Embryonic facial prominence (tissue), 1 donor: ENCODE results near the gene RETREG2.
A peak's percentile ranks its signal among the peaks of the same experiment; 100 is the strongest.

ENCODE experiments used
- DNase-seq: peaks from one replicate; pipeline ENCODE4 v3.0.0-alpha.2; 2016; ENCODE audit errors: extremely low spot score

RETREG2 gene

DNA sequence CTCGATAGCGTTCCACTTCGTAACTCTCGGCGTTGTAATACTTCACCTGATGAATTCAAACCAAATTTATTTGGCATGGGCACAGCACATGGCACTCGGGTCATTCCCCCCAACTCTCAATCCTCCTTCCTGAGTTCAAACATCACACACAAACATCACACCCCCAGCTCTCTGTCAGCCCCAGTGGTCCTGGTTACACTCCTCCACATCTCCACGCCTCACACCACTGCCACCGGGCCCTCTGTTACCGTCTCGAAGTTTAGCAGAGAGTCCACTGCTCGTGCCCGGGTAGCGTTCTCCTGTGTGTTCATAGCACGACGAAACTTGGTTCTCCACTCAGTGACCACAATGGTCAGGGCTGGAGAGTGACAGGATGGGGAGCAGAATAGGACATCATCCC, 36.1 kb downstream of the RETREG2 start:
- DNase-seq = no peak

GRCh38 chr2:219214786-219215185, 36.7 kb downstream of the RETREG2 start:
- DNase-seq = no peak

DNA sequence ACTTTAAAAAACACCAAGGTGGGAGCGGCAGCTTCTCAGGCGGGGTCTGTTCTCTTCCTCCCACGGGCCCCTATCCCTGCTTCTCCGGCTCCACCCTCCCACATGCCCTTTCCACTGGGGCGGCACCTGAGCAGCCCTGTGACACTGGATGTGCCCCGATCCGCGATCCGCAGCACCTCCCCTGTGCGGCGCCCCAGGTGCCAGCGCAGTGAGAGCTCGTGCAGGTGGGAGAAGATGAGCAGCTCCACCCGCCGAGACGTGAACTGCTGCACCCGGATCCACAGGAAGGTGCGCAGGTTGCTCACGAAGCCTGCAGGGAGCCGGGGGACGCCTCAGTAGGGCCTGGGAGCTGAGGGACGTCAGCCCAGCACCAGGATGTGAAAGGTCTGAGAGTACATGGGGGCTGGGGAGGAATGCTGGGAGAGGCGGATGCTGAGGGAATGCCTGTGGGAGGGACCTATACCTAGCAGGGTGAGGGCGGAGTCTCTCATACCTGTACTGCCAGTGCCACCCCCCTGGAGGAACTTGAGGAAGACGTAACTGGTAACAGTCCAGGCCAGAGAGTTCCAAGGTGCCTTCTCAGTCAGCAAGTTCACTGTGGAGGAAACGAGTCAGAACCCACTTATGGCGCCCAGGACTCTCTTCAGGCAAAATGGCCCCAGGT, 37.9 kb downstream of the RETREG2 start:
- no peak for DNase-seq

- no peak for DNase-seq
These were observed 38.5 kb downstream of the RETREG2 start for GRCh38 chr2:219216535-219216915.

DNA sequence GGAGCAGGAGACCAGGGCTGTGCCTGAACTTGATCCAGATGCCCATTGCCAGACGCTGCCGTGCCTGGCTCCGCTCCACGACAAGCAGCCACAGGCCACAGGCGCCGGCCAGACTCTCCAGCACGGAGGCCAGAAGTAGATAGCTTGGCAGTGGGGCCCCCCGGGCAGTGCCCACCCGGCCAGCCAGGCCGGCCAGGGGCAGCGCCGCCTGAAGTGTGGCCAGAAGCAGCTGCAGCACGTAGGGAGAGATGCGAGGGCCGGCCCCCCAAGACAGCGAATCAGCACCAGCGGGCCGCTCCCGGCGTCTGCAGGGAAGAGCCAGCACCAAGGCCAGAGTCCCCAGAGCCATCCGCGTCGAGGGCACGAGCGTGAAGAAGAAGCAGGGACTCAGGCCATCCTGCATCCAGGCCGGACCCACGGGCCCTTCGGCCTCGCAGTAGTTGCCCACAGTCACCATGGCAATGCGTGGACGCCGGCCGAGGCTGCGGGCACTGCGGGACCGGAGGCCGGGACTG, 40.2 kb downstream of the RETREG2 start:
- no peak for DNase-seq

DNA sequence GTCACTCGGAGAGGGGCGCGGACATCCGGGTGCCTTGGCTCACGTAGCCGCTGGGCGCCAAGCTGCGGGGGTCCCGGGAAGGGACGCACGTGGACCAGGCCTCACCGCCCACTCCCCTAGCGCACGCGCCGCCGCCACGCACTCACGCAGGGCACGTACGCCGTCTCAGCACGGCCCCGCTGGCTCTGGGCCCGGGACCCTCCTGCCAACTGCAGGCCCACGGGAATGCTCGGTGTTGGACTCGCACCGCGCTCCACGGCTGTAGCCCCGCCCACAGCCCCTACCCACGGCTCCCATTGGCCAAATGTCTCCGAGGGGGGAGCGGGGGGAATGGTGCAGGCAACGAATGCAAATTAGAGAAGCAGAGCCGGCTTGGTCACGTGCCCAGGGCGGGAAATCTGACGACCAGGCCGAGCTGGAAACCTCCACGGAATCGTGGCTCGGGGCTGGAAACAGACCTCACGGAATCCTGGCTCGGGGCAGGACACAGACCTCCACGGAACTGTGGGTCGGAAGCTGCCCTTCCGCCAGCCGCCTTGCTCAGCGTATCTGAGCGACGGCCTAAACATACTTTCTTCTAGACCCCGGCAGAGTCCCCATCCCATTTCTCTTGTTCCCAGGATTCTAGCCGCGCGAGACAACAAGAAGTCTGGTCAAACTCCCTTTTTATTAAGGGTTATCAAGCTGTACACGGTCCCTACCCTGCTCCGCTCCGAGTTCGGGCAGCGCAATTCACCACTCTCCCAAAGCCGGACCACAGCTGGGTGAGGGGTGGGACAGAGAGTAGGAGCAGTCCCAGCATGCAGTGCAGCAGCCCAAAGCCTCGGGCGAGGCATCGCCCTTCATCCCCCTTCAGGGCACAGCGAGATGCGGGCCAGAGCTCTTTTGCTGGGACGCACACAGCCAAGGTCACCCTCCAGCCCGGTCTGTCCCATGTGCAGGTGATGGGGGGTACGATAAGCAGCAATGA, 40.9 kb downstream of the RETREG2 start, which contains the start of gene ABCB6:
Gene ABCB6, minus strand, starts transcription at position 227 of the 970 bp plus-strand sequence. CDS start 285 bp downstream, outside the sequence.
- peak; percentile 91 for DNase-seq

DNA sequence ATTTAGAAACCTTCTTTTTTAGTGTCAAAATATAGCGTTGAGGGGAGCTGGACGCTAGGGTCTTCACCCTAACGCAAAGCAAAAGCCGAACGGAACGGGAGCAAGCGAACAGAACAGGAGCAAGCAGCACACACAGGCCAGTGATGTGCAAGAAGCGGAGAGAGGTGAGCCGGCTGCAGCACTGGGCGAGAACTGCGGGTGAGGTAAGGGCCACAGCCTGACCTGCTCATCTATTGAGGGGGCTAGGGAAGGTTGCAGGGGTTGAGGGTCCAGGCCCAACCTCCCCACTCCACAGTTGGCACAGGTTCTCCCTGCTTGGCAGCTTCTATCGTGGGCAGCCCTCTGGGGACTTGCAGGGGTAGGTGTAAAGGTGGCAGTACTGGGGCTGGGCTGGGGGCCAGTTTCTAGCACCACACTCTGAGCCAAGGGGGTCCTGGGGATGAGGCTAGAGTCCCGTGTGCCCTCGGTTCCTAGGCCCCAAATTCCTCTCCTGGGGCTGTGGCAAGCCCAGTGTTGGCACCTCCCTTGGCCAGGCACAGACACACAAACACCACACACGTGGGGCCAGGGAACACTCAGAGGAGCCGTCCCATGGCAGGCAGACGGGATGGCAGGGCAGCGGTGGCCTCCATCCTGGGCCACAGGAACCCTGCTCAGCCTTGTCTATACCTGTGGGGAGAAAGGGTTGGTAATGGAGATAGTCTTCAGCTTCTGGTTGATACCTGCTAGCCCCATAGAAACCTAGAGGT, 41.9 kb downstream of the RETREG2 start:
- no peak for DNase-seq

GRCh38 chr2:219220652-219221402, 42.8 kb downstream of the RETREG2 start:
- DNase-seq = no peak

GRCh38 chr2:219221957-219222518, 44.0 kb downstream of the RETREG2 start:
- no peak for DNase-seq

GRCh38 chr2:219223831-219224610, 45.9 kb downstream of the RETREG2 start:
- DNase-seq = no peak

DNA sequence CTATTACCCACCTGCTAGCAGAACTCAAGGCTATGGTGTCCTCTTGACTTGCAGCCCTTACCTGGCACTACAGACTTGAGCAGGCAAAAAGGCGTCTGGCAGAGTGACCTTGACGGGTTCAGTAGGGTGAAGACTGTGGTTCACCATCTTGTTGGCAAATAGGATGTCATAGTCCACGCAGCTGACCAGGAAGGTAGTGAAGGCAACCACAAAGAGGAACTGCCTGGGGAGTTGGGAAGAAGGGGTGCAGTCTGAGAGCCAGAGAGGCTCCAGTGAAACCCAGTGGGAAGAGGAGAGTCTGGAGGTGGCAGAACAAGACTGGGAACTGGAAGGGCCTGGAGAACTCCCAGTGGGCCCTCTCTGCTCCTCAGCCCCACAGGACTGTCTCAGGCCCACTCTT, 47.3 kb downstream of the RETREG2 start:
- no peak for DNase-seq

GRCh38 chr2:219228041-219228910, 50.2 kb downstream of the RETREG2 start:
- no peak for DNase-seq

DNA sequence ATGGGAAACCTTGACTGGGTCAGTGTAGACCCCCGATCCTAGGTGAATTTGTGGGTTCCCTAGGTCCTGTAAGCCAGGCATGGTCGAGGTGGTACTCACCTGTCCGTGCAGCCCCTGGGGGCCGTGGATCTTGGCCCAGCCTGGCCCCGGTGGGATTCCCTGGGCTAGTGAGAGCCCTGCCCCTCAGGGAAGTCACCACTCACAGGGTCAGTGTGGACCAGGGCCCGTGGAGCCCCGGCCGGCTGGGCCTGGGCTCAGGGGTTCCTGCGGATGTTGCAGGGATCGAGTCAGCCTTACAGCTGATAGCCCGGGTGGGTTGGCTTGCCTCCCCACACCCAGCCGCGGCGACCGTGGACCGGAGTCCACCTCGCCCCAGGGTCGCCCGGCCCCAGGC, 50.8 kb downstream of the RETREG2 start:
- no peak for DNase-seq

GRCh38 chr2:219229305-219230058, 51.4 kb downstream of the RETREG2 start, which contains the start of the genes ANKZF1 and ATG9A:
TSS of gene ANKZF1 (plus strand) at chr2:219229806. CDS start at chr2:219230258, 452 bp downstream.
TSS of gene ATG9A (minus strand) at chr2:219229636. CDS start at chr2:219228024, 1,612 bp downstream.
- peak; percentile 99 for DNase-seq

GRCh38 chr2:219230059-219230540, 52.0 kb downstream of the RETREG2 start:
- DNase-seq = no peak

GRCh38 chr2:219234331-219234730, 56.3 kb downstream of the RETREG2 start:
- DNase-seq = no peak
